Esophagus squamous epithelium (tissue), 4 donors: ENCODE data around the gene SLC19A2.

Source experiments
- POLR2A ChIP-seq, 4 donors: fragments of 450-650 bp; IDR thresholded peaks; one replicate each; pipeline ENCODE4 v1.6.1; 2017; ENCODE audit warnings: antibody characterized with exemption in 4 of 4, mild to moderate bottlenecking in 4 of 4, moderate library complexity in 3 of 4
- TF ChIP-seq, protein P1 (sequence below), 6 experiments: fragments of 450-650 bp in 4 of 6; fragments of 200-600 bp in 2 of 6; sonication (generic) in 2 of 6; IDR thresholded peaks; one replicate each; pipeline ENCODE4 v1.5.1; 2016 to 2019; ENCODE audit warnings: antibody characterized with exemption in 6 of 6, mild to moderate bottlenecking in 4 of 6, moderate library complexity in 4 of 6

DNA sequence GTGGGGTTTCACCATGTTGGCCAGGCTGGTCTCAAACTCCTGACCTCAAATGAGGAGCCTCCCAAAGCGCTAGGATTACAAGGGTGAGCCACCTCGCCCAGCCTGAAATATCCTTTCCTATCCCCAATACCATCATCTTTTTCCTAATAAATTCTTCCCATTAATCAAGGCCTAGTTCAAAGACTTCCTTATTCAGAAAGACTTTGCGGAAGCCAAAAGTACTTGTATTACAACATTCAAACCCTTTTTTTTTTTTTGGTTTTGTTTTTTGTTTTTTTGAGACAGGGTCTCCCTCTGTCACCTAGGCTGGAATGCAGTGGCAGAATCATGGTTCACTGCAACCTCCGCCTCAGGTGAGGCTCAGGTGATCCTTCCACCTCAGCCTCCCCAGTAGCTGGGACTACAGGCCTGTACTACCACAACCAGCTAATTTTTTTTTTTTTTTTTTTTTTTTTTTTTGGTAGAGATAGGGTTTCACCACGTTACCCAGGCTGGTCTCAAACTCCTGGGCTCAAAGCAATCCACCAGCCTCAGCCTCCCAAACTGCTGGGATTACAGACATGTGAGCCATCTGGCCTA is 7.6 kb downstream of the SLC19A2 start:
- TF ChIP-seq, protein P1, sequence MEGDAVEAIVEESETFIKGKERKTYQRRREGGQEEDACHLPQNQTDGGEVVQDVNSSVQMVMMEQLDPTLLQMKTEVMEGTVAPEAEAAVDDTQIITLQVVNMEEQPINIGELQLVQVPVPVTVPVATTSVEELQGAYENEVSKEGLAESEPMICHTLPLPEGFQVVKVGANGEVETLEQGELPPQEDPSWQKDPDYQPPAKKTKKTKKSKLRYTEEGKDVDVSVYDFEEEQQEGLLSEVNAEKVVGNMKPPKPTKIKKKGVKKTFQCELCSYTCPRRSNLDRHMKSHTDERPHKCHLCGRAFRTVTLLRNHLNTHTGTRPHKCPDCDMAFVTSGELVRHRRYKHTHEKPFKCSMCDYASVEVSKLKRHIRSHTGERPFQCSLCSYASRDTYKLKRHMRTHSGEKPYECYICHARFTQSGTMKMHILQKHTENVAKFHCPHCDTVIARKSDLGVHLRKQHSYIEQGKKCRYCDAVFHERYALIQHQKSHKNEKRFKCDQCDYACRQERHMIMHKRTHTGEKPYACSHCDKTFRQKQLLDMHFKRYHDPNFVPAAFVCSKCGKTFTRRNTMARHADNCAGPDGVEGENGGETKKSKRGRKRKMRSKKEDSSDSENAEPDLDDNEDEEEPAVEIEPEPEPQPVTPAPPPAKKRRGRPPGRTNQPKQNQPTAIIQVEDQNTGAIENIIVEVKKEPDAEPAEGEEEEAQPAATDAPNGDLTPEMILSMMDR (IDR thresholded peaks at IDR 0.05): no peak
- TF ChIP-seq POLR2A (IDR thresholded peaks at IDR 0.05): no peak
